ENCODE results near the gene POR. TPM values are rescaled to one million over a fixed set of nuclear protein-coding genes. Genes with fewer than 3 reads are reported as not detected.

Gene POR
- polyA plus RNA-seq, 1 donor: 67.7 TPM

DNA sequence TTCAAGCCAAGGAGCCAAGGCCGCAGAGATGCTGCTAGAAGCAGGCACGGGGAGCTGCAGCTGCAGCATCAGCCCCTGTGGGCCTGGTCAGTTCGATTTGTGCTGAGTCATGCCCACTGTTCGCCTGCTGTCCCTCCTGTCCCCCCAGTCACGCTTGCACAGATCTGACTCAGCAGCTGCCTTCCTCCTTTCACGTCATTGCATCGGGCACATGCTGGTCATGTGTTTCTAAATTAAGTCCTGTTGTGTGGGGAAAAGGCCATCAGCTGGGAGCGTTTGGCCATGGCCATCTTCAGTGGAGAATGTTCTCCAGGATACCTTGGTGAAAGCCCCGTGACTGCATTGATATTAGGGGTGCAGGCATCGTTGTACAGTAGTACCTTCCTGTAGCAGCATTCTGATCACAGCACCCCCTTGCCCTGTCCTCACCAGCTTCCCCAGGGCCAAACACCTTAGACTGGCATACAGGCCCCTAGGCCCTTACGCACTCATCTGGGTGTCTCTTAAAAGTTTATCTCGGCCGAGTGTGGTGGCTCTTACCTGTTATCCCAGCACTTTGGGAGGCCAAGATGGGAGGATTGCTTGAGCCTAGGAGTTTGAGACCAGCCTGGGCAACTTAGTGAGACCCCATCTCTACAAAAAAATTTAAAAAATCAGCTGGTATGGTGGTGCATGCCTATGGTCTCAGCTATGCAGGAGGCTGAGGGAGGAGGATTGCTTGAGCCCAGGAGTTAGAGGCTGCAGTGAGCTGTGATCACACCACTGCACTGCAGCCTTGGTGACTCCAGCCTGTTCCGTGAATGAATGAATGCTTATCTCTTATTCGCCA, 23.2 kb downstream of the POR start:
- H3K36me3 ChIP-seq (ENCODE audit: control insufficient read depth, insufficient read depth, low read length): peaks cover 4% of the 10 kb centered on the region
- H3K4me3 ChIP-seq (ENCODE audit: low read length): no peak overlapping the region
- H3K4me1 ChIP-seq (ENCODE audit: control insufficient read depth, insufficient read depth, low read length): no peaks in the 10 kb centered on the region
- no peak overlapping the region for H3K27ac ChIP-seq (ENCODE audit: low read length)
- no peaks in the 10 kb centered on the region for H3K27me3 ChIP-seq (ENCODE audit: control insufficient read depth, insufficient read depth, low read length)
- no CpG with 5 or more reads among the region's 15 CpGs for WGBS (ENCODE audit: insufficient coverage, low lambda C conversion rate)
- DNase-seq: no peak
- H3K9me3 ChIP-seq (ENCODE audit: control insufficient read depth, low read depth, low read length): peaks cover 4% of the 10 kb centered on the region

DNA sequence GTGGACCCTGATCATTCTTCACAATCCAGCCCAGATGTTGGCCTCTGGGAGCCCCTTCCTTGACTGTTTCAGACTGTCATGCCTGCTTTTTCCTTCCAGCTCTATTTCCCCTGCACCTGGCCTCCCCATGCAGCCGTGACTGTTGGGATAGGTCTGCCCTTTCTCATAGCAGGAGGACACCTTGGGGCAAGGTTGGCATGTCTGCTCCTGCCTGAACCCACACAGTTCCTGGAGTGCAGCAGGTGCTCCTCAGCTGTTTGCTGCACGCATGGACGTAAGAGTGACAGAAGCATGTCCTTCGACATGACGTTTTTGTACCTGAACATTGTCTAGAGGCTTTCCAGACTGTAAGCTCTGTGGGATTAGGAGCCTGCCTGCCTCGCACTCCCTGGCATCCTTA, 24.0 kb downstream of the POR start:
- whole genome bisulfite sequencing (ENCODE audit: insufficient coverage, low lambda C conversion rate): no CpG with 5 or more reads among the region's 6 CpGs
- H3K27ac ChIP-seq (ENCODE audit: low read length): no peak overlapping the region
- no peaks in the 10 kb centered on the region for H3K27me3 ChIP-seq (ENCODE audit: control insufficient read depth, insufficient read depth, low read length)
- no peak overlapping the region for H3K4me3 ChIP-seq (ENCODE audit: low read length)
- no peak for DNase-seq
- H3K9me3 ChIP-seq (ENCODE audit: control insufficient read depth, low read depth, low read length): peaks cover 4% of the 10 kb centered on the region
- peaks cover 4% of the 10 kb centered on the region for H3K36me3 ChIP-seq (ENCODE audit: control insufficient read depth, insufficient read depth, low read length)
- peaks cover 6% of the 10 kb centered on the region for H3K4me1 ChIP-seq (ENCODE audit: control insufficient read depth, insufficient read depth, low read length)

GRCh38 chr7:75943864-75944263, 28.9 kb downstream of the POR start:
- peaks cover 16% of the 10 kb centered on the region for H3K36me3 ChIP-seq (ENCODE audit: control insufficient read depth, insufficient read depth, low read length)
- H3K4me3 ChIP-seq (ENCODE audit: low read length): no peak overlapping the region
- H3K27ac ChIP-seq (ENCODE audit: low read length): peak overlapping the region; percentile 88
- H3K27me3 ChIP-seq (ENCODE audit: control insufficient read depth, insufficient read depth, low read length): no peaks in the 10 kb centered on the region
- WGBS (ENCODE audit: insufficient coverage, low lambda C conversion rate): no CpG with 5 or more reads among the region's 6 CpGs
- H3K9me3 ChIP-seq (ENCODE audit: control insufficient read depth, low read depth, low read length): peaks cover 3% of the 10 kb centered on the region
- H3K4me1 ChIP-seq (ENCODE audit: control insufficient read depth, insufficient read depth, low read length): peaks cover 30% of the 10 kb centered on the region
- peak; percentile 76 to 85 for DNase-seq

GRCh38 chr7:75944507-75944906, 29.6 kb downstream of the POR start:
- peaks cover 30% of the 10 kb centered on the region for H3K4me1 ChIP-seq (ENCODE audit: control insufficient read depth, insufficient read depth, low read length)
- 100% methylated on average over 1 of the region's 1 CpG for WGBS (ENCODE audit: insufficient coverage, low lambda C conversion rate)
- H3K36me3 ChIP-seq (ENCODE audit: control insufficient read depth, insufficient read depth, low read length): peaks cover 14% of the 10 kb centered on the region
- peak overlapping the region; percentile 88 for H3K27ac ChIP-seq (ENCODE audit: low read length)
- no peak overlapping the region for H3K4me3 ChIP-seq (ENCODE audit: low read length)
- H3K9me3 ChIP-seq (ENCODE audit: control insufficient read depth, low read depth, low read length): peaks cover 3% of the 10 kb centered on the region
- no peaks in the 10 kb centered on the region for H3K27me3 ChIP-seq (ENCODE audit: control insufficient read depth, insufficient read depth, low read length)
- no peak for DNase-seq

GRCh38 chr7:75945297-75946168, 30.6 kb downstream of the POR start:
- Histone ChIP-seq H3K4me1 (ENCODE audit: control insufficient read depth, insufficient read depth, low read length) (peaks cover 30% of the 10 kb centered on the region), H3K4me3 (ENCODE audit: low read length) (no peak overlapping the region), H3K36me3 (ENCODE audit: control insufficient read depth, insufficient read depth, low read length) (peaks cover 14% of the 10 kb centered on the region), H3K9me3 (ENCODE audit: control insufficient read depth, low read depth, low read length) (peaks cover 3% of the 10 kb centered on the region), H3K27ac (ENCODE audit: low read length) (peak overlapping the region; percentile 88), H3K27me3 (ENCODE audit: control insufficient read depth, insufficient read depth, low read length) (no peaks in the 10 kb centered on the region)
- no CpG with 5 or more reads among the region's 8 CpGs for WGBS (ENCODE audit: insufficient coverage, low lambda C conversion rate)
- peak; percentile 86 to 89 for DNase-seq

DNA sequence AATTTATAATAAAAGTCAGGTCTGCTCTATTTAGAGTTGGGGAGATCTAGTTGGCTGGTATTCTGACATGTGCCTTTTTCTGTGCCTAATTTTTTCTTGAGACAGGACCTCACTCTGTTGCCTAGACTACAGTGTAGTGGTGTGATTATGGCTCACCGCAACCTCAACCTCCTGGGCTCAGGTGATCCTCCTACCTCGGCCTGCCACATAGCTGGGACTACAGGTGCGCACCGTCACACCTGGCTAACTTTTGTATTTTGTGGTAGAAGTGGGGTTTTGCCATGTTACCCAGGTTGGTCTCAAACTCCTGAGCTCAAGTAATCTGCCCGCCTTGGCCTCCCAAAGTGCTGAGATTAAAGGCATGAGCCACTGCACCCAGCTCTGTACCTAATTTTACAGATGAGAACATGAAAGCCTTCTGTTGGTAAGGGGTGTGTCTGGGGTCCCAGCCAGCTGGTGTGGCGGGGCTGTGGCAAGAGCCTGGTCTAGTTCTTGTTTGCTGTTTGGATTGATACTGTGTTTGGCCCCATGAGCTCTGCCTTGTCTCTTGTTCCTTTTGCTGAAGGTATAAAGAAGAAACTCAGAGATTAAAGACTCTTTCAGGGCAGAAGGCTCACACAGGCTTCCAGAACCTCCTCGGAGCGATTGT, 31.4 kb downstream of the POR start:
- peak overlapping the region; percentile 88 for H3K27ac ChIP-seq (ENCODE audit: low read length)
- no CpG with 5 or more reads among the region's 8 CpGs for WGBS (ENCODE audit: insufficient coverage, low lambda C conversion rate)

GRCh38 chr7:75948179-75948578, 33.2 kb downstream of the POR start:
- DNase-seq: no peak
- H3K9me3 ChIP-seq (ENCODE audit: control insufficient read depth, low read depth, low read length): peaks cover 3% of the 10 kb centered on the region
- H3K36me3 ChIP-seq (ENCODE audit: control insufficient read depth, insufficient read depth, low read length): peaks cover 14% of the 10 kb centered on the region
- peaks cover 30% of the 10 kb centered on the region for H3K4me1 ChIP-seq (ENCODE audit: control insufficient read depth, insufficient read depth, low read length)
- no peak overlapping the region for H3K27ac ChIP-seq (ENCODE audit: low read length)
- no CpG with 5 or more reads among the region's 9 CpGs for WGBS (ENCODE audit: insufficient coverage, low lambda C conversion rate)
- H3K27me3 ChIP-seq (ENCODE audit: control insufficient read depth, insufficient read depth, low read length): no peaks in the 10 kb centered on the region
- H3K4me3 ChIP-seq (ENCODE audit: low read length): no peak overlapping the region

More for the DNA sequence above, 31.4 kb downstream of the POR start:
- peaks cover 3% of the 10 kb centered on the region for H3K9me3 ChIP-seq (ENCODE audit: control insufficient read depth, low read depth, low read length)
- no peaks in the 10 kb centered on the region for H3K27me3 ChIP-seq (ENCODE audit: control insufficient read depth, insufficient read depth, low read length)
- peaks cover 30% of the 10 kb centered on the region for H3K4me1 ChIP-seq (ENCODE audit: control insufficient read depth, insufficient read depth, low read length)
- H3K4me3 ChIP-seq (ENCODE audit: low read length): no peak overlapping the region
- no peak for DNase-seq
- H3K36me3 ChIP-seq (ENCODE audit: control insufficient read depth, insufficient read depth, low read length): peaks cover 14% of the 10 kb centered on the region

DNA sequence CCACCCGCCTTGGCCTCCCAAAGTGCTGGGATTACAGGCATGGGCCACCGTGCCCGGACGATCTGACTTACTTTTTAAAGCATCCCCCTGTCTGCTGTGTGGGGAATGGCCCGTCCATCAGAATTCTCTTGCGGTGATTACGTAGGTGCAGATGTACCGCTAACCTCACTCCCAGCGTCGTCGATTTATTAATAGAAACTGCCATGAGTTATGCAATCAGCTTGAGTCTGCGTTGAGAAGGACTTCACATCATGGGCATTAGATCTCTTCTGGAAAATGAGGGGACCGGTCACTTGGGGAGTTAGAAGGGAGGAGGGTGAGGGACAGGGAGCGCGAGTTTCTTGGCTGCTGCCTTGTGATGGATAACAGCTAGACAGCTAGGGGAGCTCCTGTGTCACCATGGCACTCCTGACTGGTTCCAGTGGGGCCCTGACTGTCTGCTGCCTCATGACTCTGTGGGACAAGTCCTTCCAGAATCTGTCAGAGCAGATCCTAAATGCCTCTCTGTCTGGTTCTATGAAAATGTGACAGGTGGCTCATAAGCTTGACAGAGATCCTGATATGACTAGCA, 35.2 kb downstream of the POR start:
- no peak for DNase-seq
- Histone ChIP-seq H3K27ac (ENCODE audit: low read length) (no peak overlapping the region), H3K27me3 (ENCODE audit: control insufficient read depth, insufficient read depth, low read length) (no peaks in the 10 kb centered on the region), H3K9me3 (ENCODE audit: control insufficient read depth, low read depth, low read length) (no peaks in the 10 kb centered on the region), H3K4me1 (ENCODE audit: control insufficient read depth, insufficient read depth, low read length) (peaks cover 14% of the 10 kb centered on the region), H3K4me3 (ENCODE audit: low read length) (no peak overlapping the region), H3K36me3 (ENCODE audit: control insufficient read depth, insufficient read depth, low read length) (peaks cover 29% of the 10 kb centered on the region)
- no CpG with 5 or more reads among the region's 15 CpGs for WGBS (ENCODE audit: insufficient coverage, low lambda C conversion rate)

- no CpG with 5 or more reads among the region's 5 CpGs for WGBS (ENCODE audit: insufficient coverage, low lambda C conversion rate)
- Histone ChIP-seq H3K27ac (ENCODE audit: low read length) (peak overlapping the region; percentile 42), H3K9me3 (ENCODE audit: control insufficient read depth, low read depth, low read length) (no peaks in the 10 kb centered on the region), H3K4me3 (ENCODE audit: low read length) (no peak overlapping the region), H3K27me3 (ENCODE audit: control insufficient read depth, insufficient read depth, low read length) (no peaks in the 10 kb centered on the region), H3K36me3 (ENCODE audit: control insufficient read depth, insufficient read depth, low read length) (peaks cover 37% of the 10 kb centered on the region), H3K4me1 (ENCODE audit: control insufficient read depth, insufficient read depth, low read length) (peaks cover 7% of the 10 kb centered on the region)
- DNase-seq: peak; percentile 57 to 66
Measured at GRCh38 chr7:75951506-75951905, 36.6 kb downstream of the POR start.

DNA sequence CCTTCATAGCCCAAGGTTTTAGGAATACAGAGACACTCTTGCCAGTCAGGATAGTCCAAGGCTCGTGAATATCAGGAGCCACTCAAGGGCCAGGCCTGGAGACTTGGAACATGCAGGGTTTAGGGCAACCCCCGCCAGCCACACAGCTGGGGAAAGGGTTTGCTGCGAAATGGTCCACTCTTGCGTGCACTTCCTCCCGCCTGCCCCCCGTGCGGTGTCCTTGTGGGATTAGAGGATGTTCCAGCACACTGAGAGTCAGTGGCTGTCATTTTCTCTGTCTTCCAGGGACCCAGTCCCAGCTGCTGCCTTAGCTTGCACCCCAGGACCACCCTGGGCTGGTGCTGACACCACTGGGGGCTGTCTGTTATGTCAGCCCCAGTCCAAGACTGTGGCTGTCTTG, 38.5 kb downstream of the POR start:
- Histone ChIP-seq H3K36me3 (ENCODE audit: control insufficient read depth, insufficient read depth, low read length) (peaks cover 25% of the 10 kb centered on the region), H3K27ac (ENCODE audit: low read length) (no peak overlapping the region), H3K4me3 (ENCODE audit: low read length) (no peak overlapping the region), H3K27me3 (ENCODE audit: control insufficient read depth, insufficient read depth, low read length) (no peaks in the 10 kb centered on the region), H3K4me1 (ENCODE audit: control insufficient read depth, insufficient read depth, low read length) (peaks cover 22% of the 10 kb centered on the region), H3K9me3 (ENCODE audit: control insufficient read depth, low read depth, low read length) (no peaks in the 10 kb centered on the region)
- WGBS (ENCODE audit: insufficient coverage, low lambda C conversion rate): no CpG with 5 or more reads among the region's 7 CpGs
- DNase-seq: no peak
